ENCODE results near the gene TASP1.
"Not testable (repeated sequence)": the region's sequence is repeated elsewhere in the genome, so short reads cannot be mapped to it uniquely, and the experiment has no call there.

TASP1 gene

GRCh38 chr20:13665709-13666395 is 27.1 kb upstream of the TASP1 start:
- peaks cover 3% of the 10 kb centered on the region for H3K27me3 Mint-ChIP-seq (ENCODE audit: low read depth)
- H3K4me3 Mint-ChIP-seq: no peak overlapping the region
- DNase-seq (ENCODE audit: low spot score): no peak
- no peak overlapping the region for H3K27ac Mint-ChIP-seq
- H3K9me3 Mint-ChIP-seq: no peaks in the 10 kb centered on the region
- no peaks in the 10 kb centered on the region for H3K36me3 Mint-ChIP-seq (ENCODE audit: low read depth)
- H3K4me1 Mint-ChIP-seq (ENCODE audit: low read depth): no peaks in the 10 kb centered on the region

- Mint-ChIP-seq H3K27ac (no peak overlapping the region), H3K4me3 (no peak overlapping the region)
These were observed 22.4 kb upstream of the TASP1 start for GRCh38 chr20:13661070-13661685.

GRCh38 chr20:13659288-13659687 is 20.6 kb upstream of the TASP1 start:
- Mint-ChIP-seq H3K4me1 (ENCODE audit: low read depth) (no peaks in the 10 kb centered on the region), H3K4me3 (no peak overlapping the region), H3K27ac (no peak overlapping the region), H3K27me3 (ENCODE audit: low read depth) (peaks cover 3% of the 10 kb centered on the region), H3K36me3 (ENCODE audit: low read depth) (no peaks in the 10 kb centered on the region), H3K9me3 (no peaks in the 10 kb centered on the region)
- DNase-seq (ENCODE audit: low spot score): no peak

More at GRCh38 chr20:13661070-13661685, 22.4 kb upstream of the TASP1 start:
- Mint-ChIP-seq H3K9me3 (no peaks in the 10 kb centered on the region), H3K27me3 (ENCODE audit: low read depth) (no peaks in the 10 kb centered on the region), H3K36me3 (ENCODE audit: low read depth) (no peaks in the 10 kb centered on the region), H3K4me1 (ENCODE audit: low read depth) (no peaks in the 10 kb centered on the region)
- no peak for DNase-seq (ENCODE audit: low spot score)

- not testable (repeated sequence) for H3K4me3 Mint-ChIP-seq; H3K27me3 Mint-ChIP-seq (ENCODE audit: low read depth); H3K36me3 Mint-ChIP-seq (ENCODE audit: low read depth); H3K27ac Mint-ChIP-seq; H3K9me3 Mint-ChIP-seq; H3K4me1 Mint-ChIP-seq (ENCODE audit: low read depth); DNase-seq (ENCODE audit: low spot score)
These were observed 19.3 kb upstream of the TASP1 start for GRCh38 chr20:13658060-13658459.

- Mint-ChIP-seq H3K4me1 (ENCODE audit: low read depth) (no peaks in the 10 kb centered on the region), H3K4me3 (no peak overlapping the region), H3K9me3 (no peaks in the 10 kb centered on the region), H3K36me3 (ENCODE audit: low read depth) (no peaks in the 10 kb centered on the region), H3K27me3 (ENCODE audit: low read depth) (peaks cover 3% of the 10 kb centered on the region), H3K27ac (no peak overlapping the region)
- no peak for DNase-seq (ENCODE audit: low spot score)
These were observed 18.1 kb upstream of the TASP1 start for GRCh38 chr20:13656721-13657368.

GRCh38 chr20:13654463-13655023 is 15.8 kb upstream of the TASP1 start:
- H3K4me3 Mint-ChIP-seq: no peak overlapping the region

GRCh38 chr20:13650474-13650873 is 11.7 kb upstream of the TASP1 start:
- DNase-seq (ENCODE audit: low spot score): no peak
- H3K9me3 Mint-ChIP-seq: no peaks in the 10 kb centered on the region
- H3K27me3 Mint-ChIP-seq (ENCODE audit: low read depth): peaks cover 3% of the 10 kb centered on the region
- no peaks in the 10 kb centered on the region for H3K36me3 Mint-ChIP-seq (ENCODE audit: low read depth)
- H3K4me3 Mint-ChIP-seq: no peak overlapping the region
- H3K4me1 Mint-ChIP-seq (ENCODE audit: low read depth): no peaks in the 10 kb centered on the region
- no peak overlapping the region for H3K27ac Mint-ChIP-seq

More at GRCh38 chr20:13654463-13655023, 15.8 kb upstream of the TASP1 start:
- Mint-ChIP-seq H3K4me1 (ENCODE audit: low read depth) (no peaks in the 10 kb centered on the region), H3K27ac (no peak overlapping the region), H3K27me3 (ENCODE audit: low read depth) (peaks cover 3% of the 10 kb centered on the region), H3K36me3 (ENCODE audit: low read depth) (no peaks in the 10 kb centered on the region), H3K9me3 (no peaks in the 10 kb centered on the region)
- DNase-seq (ENCODE audit: low spot score): no peak

GRCh38 chr20:13648291-13649228 is 9.8 kb upstream of the TASP1 start:
- Mint-ChIP-seq H3K27ac (no peak overlapping the region), H3K4me1 (ENCODE audit: low read depth) (no peaks in the 10 kb centered on the region), H3K27me3 (ENCODE audit: low read depth) (no peaks in the 10 kb centered on the region), H3K9me3 (no peaks in the 10 kb centered on the region), H3K36me3 (ENCODE audit: low read depth) (no peaks in the 10 kb centered on the region), H3K4me3 (no peak overlapping the region)
- no peak for DNase-seq (ENCODE audit: low spot score)

GRCh38 chr20:13644010-13644409 is 5.3 kb upstream of the TASP1 start:
- no peak for DNase-seq (ENCODE audit: low spot score)
- H3K9me3 Mint-ChIP-seq: no peaks in the 10 kb centered on the region
- H3K4me1 Mint-ChIP-seq (ENCODE audit: low read depth): peaks cover 3% of the 10 kb centered on the region
- H3K27me3 Mint-ChIP-seq (ENCODE audit: low read depth): peaks cover 8% of the 10 kb centered on the region
- H3K36me3 Mint-ChIP-seq (ENCODE audit: low read depth): no peaks in the 10 kb centered on the region
- no peak overlapping the region for H3K4me3 Mint-ChIP-seq
- H3K27ac Mint-ChIP-seq: no peak overlapping the region

- peak overlapping the region; percentile 69 for H3K27ac Mint-ChIP-seq
- DNase-seq (ENCODE audit: low spot score): no peak
- peaks cover 4% of the 10 kb centered on the region for H3K36me3 Mint-ChIP-seq (ENCODE audit: low read depth)
- H3K27me3 Mint-ChIP-seq (ENCODE audit: low read depth): peaks cover 10% of the 10 kb centered on the region
- H3K4me3 Mint-ChIP-seq: peak overlapping the region; percentile 98
- peaks cover 3% of the 10 kb centered on the region for H3K9me3 Mint-ChIP-seq
- peaks cover 20% of the 10 kb centered on the region for H3K4me1 Mint-ChIP-seq (ENCODE audit: low read depth)
These were observed 392 bp upstream of the TASP1 start for GRCh38 chr20:13639150-13639497.

- Mint-ChIP-seq H3K36me3 (ENCODE audit: low read depth) (peaks cover 4% of the 10 kb centered on the region), H3K27ac (peak overlapping the region; percentile 69), H3K9me3 (peaks cover 3% of the 10 kb centered on the region), H3K27me3 (ENCODE audit: low read depth) (peaks cover 10% of the 10 kb centered on the region), H3K4me1 (ENCODE audit: low read depth) (peaks cover 23% of the 10 kb centered on the region), H3K4me3 (peak overlapping the region; percentile 98)
- DNase-seq (ENCODE audit: low spot score): no peak
These were observed 603 bp downstream of the TASP1 start for GRCh38 chr20:13638162-13638495.

- peaks cover 11% of the 10 kb centered on the region for H3K4me1 Mint-ChIP-seq (ENCODE audit: low read depth)
- peaks cover 3% of the 10 kb centered on the region for H3K9me3 Mint-ChIP-seq
- no peak overlapping the region for H3K4me3 Mint-ChIP-seq
- H3K27me3 Mint-ChIP-seq (ENCODE audit: low read depth): peaks cover 2% of the 10 kb centered on the region
- H3K36me3 Mint-ChIP-seq (ENCODE audit: low read depth): peaks cover 15% of the 10 kb centered on the region
- DNase-seq (ENCODE audit: low spot score): no peak
- H3K27ac Mint-ChIP-seq: no peak overlapping the region
These were observed 6.3 kb downstream of the TASP1 start for GRCh38 chr20:13632431-13632830.

GRCh38 chr20:13627525-13627924 is 11.2 kb downstream of the TASP1 start:
- H3K27me3 Mint-ChIP-seq (ENCODE audit: low read depth); H3K4me3 Mint-ChIP-seq; DNase-seq (ENCODE audit: low spot score); H3K9me3 Mint-ChIP-seq; H3K27ac Mint-ChIP-seq; H3K4me1 Mint-ChIP-seq (ENCODE audit: low read depth): not testable (repeated sequence)
- H3K36me3 Mint-ChIP-seq (ENCODE audit: low read depth): peaks cover 14% of the 10 kb centered on the region
